A549 treated with CORT108297 at 1 μM for 4 hours (cell line): ENCODE results near the gene RTKN2. TPM values are rescaled to one million over a fixed set of nuclear protein-coding genes. Genes with fewer than 3 reads are reported as not detected.

Experiments
- total RNA-seq: library from RNA; stranded (reverse); fragments of 200-300 nt; extraction: Qiagen RNA extraction; gene quantifications from 5 replicates; pipeline ENCODE4 v1.2.3, GENCODE V29; 2022

Gene RTKN2
- 0.83 to 1.1 TPM (median 0.93 TPM) in 5 replicates for total RNA-seq

DNA sequence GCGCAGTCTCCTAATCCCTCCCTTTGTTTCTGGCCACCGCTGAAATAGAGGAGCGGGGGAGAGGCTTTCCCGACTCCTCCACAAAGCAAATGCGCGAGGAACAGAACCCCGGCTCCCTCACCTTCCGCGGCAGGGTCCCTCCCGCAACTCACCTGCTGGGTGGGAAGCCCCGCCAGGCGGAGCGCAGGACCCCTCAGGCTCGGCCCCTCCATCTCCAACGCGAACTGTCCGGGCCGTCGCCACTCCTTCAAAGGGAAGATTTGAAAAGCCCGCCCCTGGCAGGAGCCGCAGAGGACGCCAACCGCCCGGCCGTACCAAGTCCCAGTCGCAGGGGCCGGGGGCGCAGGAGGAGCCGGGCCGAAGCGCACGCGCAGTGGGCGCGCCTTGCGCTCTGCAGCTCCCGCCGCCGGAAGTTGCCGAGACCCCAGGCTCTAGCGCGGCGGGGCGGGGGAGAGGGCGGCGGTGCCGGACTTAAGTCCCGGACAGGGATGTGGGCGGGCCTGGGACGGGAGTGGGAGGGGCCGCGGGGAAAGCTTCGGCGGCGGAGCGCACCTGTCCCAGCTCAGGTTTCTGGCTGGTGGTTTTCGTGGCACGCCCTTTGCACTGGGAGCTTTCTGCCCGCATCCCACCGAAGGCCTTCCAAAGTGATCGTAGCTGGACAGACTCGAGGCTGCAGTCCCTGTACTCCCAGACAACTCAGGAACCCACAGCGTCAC is at the start of gene RTKN2:
TSS of gene RTKN2 (minus strand) at position 446 of the 716 bp plus-strand sequence. CDS start at position 212, 234 bp downstream.

Other genes with a start within 250 kb of the RTKN2 start
- gene ZNF365, start 105.5 kb upstream of the RTKN2 start, total RNA-seq, result 0.93 to 1.3 TPM (median 1.2 TPM) in 5 replicates